ENCODE measurements around the gene SH3PXD2A. TPM values are rescaled to one million over a fixed set of nuclear protein-coding genes. Genes with fewer than 3 reads are reported as not detected.

SH3PXD2A gene
- total RNA-seq, 2 experiments from 2014 or later, result 6.9 to 7.0 TPM

DNA sequence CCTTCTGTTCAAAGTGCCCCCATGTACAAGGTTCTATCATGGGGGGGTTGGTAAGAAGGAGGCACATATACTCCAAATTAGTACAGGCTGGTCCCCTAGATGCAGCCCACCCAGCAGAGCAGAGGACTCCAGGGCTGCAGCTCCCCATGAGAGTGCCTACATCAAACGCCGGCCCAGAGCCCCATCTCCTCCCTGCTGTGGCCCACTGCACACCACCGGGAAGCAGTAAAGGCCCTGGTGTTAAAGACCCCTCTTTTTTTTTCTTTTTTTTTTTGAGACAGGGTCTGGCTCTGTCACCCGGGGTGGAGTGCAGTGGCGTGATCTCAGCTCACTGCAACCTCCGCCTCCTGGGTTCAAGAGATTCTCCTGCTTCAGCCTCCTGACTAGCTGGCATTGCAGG, 47.4 kb downstream of the SH3PXD2A start:
- CTCF ChIA-PET, result no interaction called here
- DNase-seq (no peak), ATAC-seq (ENCODE audit: poor library complexity) (no peak)
- Histone ChIP-seq H3K27me3 (ENCODE audit: control insufficient read depth in 1 of 2, insufficient read depth in 2 of 2, low read length in 2 of 2) (no peaks in the 10 kb centered on the region), H3K4me1 (ENCODE audit: insufficient read depth, low read length) (peaks cover 7% of the 10 kb centered on the region), H3K9me3 (ENCODE audit: control insufficient read depth in 1 of 2, insufficient read depth in 1 of 2, low read length in 2 of 2) (no peaks in the 10 kb centered on the region), H3K27ac (ENCODE audit: low read depth in 1 of 2, low read length in 2 of 2) (no peak overlapping the region), H3K4me3 (ENCODE audit: low read length) (no peak overlapping the region), H3K36me3 (ENCODE audit: insufficient read depth, low read length) (no peaks in the 10 kb centered on the region)
- POLR2A ChIA-PET, result no interaction called here
- H3K4me3 Mint-ChIP-seq, result no peak overlapping the region
- no peak overlapping the region for H3K27ac Mint-ChIP-seq
- no peaks in the 10 kb centered on the region for H3K27me3 Mint-ChIP-seq
- H3K9me3 Mint-ChIP-seq, result no peaks in the 10 kb centered on the region
- intact Hi-C loops (cut with DNase I, micrococcal nuclease), result no loop called here
- no peaks in the 10 kb centered on the region for H3K36me3 Mint-ChIP-seq (ENCODE audit: low read depth)
- TF ChIP-seq, protein P1, sequence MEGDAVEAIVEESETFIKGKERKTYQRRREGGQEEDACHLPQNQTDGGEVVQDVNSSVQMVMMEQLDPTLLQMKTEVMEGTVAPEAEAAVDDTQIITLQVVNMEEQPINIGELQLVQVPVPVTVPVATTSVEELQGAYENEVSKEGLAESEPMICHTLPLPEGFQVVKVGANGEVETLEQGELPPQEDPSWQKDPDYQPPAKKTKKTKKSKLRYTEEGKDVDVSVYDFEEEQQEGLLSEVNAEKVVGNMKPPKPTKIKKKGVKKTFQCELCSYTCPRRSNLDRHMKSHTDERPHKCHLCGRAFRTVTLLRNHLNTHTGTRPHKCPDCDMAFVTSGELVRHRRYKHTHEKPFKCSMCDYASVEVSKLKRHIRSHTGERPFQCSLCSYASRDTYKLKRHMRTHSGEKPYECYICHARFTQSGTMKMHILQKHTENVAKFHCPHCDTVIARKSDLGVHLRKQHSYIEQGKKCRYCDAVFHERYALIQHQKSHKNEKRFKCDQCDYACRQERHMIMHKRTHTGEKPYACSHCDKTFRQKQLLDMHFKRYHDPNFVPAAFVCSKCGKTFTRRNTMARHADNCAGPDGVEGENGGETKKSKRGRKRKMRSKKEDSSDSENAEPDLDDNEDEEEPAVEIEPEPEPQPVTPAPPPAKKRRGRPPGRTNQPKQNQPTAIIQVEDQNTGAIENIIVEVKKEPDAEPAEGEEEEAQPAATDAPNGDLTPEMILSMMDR (IDR thresholded peaks at IDR 0.05), result no peak
- H3K4me1 Mint-ChIP-seq (ENCODE audit: low read depth), result peaks cover 13% of the 10 kb centered on the region

DNA sequence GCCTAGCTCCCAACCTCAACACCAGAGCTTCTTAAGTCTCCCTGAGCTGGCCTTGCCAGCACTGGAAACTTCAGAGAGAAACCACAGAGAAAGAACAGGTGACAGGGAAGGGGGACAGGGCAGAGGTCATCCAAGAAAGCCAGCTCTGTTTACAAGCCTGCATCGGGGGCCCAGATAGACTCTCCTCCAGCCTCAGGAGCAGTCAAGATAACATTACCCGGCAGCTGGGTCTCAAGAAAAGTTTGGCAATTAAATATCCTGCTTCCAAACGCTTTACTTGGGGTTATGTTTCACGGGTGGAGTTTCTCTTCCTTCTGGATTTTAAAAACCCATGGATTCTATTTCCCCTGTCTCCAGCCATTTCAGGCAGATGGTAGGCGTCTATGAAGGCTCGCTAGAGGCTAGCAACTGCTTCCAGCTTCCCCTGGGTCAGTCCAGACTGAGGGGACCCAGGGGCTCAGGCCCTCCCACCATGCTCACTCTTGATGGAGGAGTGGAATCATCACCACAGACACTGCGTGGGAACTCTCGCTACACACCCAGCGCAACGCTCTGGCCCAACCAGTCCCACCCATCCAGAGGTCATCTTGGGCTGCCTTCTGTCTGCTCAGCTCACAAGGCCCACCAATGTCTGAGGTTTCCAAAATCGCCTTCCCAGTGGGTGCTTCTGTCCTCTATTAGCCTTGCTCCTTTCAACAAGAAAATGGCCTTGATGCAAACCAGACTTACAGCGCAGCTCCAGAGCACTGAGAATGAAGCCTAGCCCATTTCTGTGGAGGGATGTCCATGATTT, 48.8 kb downstream of the SH3PXD2A start:
- Mint-ChIP-seq H3K9me3 (no peaks in the 10 kb centered on the region), H3K4me3 (no peak overlapping the region), H3K4me1 (ENCODE audit: low read depth) (peaks cover 14% of the 10 kb centered on the region), H3K36me3 (ENCODE audit: low read depth) (no peaks in the 10 kb centered on the region), H3K27me3 (no peaks in the 10 kb centered on the region), H3K27ac (no peak overlapping the region)
- Histone ChIP-seq H3K27ac (ENCODE audit: low read depth in 1 of 2, low read length in 2 of 2) (no peak overlapping the region), H3K36me3 (ENCODE audit: insufficient read depth, low read length) (no peaks in the 10 kb centered on the region), H3K9me3 (ENCODE audit: control insufficient read depth in 1 of 2, insufficient read depth in 1 of 2, low read length in 2 of 2) (no peaks in the 10 kb centered on the region), H3K4me3 (ENCODE audit: low read length) (no peak overlapping the region), H3K27me3 (ENCODE audit: control insufficient read depth in 1 of 2, insufficient read depth in 2 of 2, low read length in 2 of 2) (no peaks in the 10 kb centered on the region), H3K4me1 (ENCODE audit: insufficient read depth, low read length) (peaks cover 7% of the 10 kb centered on the region)
- TF ChIP-seq, protein P1 (IDR thresholded peaks at IDR 0.05), result no peak
- intact Hi-C loops (cut with DNase I, micrococcal nuclease), result no loop called here
- ATAC-seq (ENCODE audit: poor library complexity) (no peak), DNase-seq (no peak)
- ChIA-PET CTCF (no interaction called here), POLR2A (no interaction called here)

DNA sequence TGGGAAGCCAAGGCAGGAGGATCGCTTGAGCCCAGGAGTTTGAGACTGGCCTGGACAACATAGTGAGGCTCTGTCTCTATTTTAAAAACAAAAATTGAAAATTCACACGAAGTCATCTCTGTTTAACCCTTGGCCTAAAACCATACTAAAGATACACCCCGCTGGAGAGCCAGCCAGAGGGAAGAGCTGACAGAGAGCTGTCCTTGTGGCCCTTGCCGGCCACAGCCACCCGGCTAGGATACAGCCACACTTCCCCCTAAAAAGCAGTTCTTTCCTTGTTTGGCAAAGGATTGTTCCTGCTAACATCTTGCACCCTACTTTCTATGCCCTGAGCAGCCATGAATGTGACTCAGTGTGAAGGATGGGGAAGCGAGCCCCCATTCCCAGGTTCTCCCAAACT, 49.6 kb downstream of the SH3PXD2A start:
- Mint-ChIP-seq H3K4me3 (no peak overlapping the region), H3K27ac (no peak overlapping the region)
- intact Hi-C loops (cut with DNase I, micrococcal nuclease), result no loop called here

More for the DNA sequence above, 49.6 kb downstream of the SH3PXD2A start:
- no peaks in the 10 kb centered on the region for H3K36me3 Mint-ChIP-seq (ENCODE audit: low read depth)
- no peak for DNase-seq
- Histone ChIP-seq H3K9me3 (ENCODE audit: control insufficient read depth in 1 of 2, insufficient read depth in 1 of 2, low read length in 2 of 2) (no peaks in the 10 kb centered on the region), H3K27ac (ENCODE audit: low read depth in 1 of 2, low read length in 2 of 2) (no peak overlapping the region), H3K36me3 (ENCODE audit: insufficient read depth, low read length) (no peaks in the 10 kb centered on the region), H3K4me3 (ENCODE audit: low read length) (no peak overlapping the region), H3K4me1 (ENCODE audit: insufficient read depth, low read length) (peaks cover 13% of the 10 kb centered on the region), H3K27me3 (ENCODE audit: control insufficient read depth in 1 of 2, insufficient read depth in 2 of 2, low read length in 2 of 2) (no peaks in the 10 kb centered on the region)
- H3K27me3 Mint-ChIP-seq, result no peaks in the 10 kb centered on the region
- H3K9me3 Mint-ChIP-seq, result no peaks in the 10 kb centered on the region
- H3K4me1 Mint-ChIP-seq (ENCODE audit: low read depth), result peaks cover 20% of the 10 kb centered on the region
- CTCF ChIA-PET, result no interaction called here
- no peak for ATAC-seq (ENCODE audit: poor library complexity)
- POLR2A ChIA-PET, result no interaction called here
- TF ChIP-seq, protein P1 (IDR thresholded peaks at IDR 0.05), result no peak
